Tibial nerve (tissue), 3 donors: ENCODE results near the gene PRRT1.

ENCODE experiments used
- POLR2A ChIP-seq, 2 donors: fragments of 450-650 bp; IDR thresholded peaks; one replicate each; pipeline ENCODE4 v1.6.1; 2017; ENCODE audit warnings: antibody characterized with exemption in 2 of 2, mild to moderate bottlenecking in 2 of 2, moderate library complexity in 2 of 2
- TF ChIP-seq, protein P1 (sequence below), 5 experiments: fragments of 200-600 bp in 3 of 5; fragments of 450-650 bp in 2 of 5; sonication (generic) in 3 of 5; IDR thresholded peaks; one replicate each; pipeline ENCODE4 v1.5.1; 2016 to 2019; ENCODE audit warnings: antibody characterized with exemption in 5 of 5, mild to moderate bottlenecking in 3 of 5, moderate library complexity in 2 of 5

DNA sequence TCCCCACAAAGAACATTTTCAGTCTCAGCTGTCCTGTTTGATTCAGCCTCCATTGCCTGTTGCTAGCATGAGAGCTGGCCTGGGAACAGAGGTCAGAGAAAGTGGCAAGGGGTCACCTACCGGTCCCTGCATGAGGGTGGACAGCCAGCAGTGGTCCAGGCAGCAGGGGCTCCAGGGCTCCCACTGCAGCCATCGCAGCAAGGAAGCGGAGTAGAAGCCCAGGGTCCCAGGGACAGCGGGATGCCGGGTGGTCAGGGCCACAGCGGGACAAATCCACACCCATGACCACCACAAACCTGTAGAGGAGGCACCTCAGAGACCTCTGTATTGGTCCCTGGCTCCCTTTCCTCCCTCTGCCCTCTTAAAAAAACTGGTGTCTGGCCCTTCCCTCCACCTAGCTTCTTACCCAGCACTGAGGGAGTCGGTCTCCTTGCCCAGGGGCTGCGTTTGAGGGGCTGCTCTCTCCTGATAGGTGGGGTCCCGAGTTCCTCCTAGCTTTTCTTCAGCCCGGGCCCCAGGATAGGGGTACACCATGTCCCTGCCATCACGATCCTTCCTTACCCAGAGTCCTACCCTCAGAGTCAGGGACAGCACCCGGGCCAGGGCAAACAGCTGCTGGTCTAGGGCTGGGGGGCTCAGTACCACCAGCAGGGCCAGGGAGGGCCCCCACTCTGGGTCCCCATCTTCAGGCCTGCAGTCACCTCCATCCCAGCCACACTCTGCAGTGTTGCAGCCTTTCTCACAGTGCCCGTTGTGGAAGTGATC is 49.2 kb upstream of the PRRT1 start:
- TF ChIP-seq, protein P1, sequence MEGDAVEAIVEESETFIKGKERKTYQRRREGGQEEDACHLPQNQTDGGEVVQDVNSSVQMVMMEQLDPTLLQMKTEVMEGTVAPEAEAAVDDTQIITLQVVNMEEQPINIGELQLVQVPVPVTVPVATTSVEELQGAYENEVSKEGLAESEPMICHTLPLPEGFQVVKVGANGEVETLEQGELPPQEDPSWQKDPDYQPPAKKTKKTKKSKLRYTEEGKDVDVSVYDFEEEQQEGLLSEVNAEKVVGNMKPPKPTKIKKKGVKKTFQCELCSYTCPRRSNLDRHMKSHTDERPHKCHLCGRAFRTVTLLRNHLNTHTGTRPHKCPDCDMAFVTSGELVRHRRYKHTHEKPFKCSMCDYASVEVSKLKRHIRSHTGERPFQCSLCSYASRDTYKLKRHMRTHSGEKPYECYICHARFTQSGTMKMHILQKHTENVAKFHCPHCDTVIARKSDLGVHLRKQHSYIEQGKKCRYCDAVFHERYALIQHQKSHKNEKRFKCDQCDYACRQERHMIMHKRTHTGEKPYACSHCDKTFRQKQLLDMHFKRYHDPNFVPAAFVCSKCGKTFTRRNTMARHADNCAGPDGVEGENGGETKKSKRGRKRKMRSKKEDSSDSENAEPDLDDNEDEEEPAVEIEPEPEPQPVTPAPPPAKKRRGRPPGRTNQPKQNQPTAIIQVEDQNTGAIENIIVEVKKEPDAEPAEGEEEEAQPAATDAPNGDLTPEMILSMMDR (IDR thresholded peaks at IDR 0.05), result no peak
- TF ChIP-seq POLR2A (IDR thresholded peaks at IDR 0.05), result no peak
